Fibroblast of peridontal ligament (primary cell): ENCODE measurements around the gene NKD1.

Experiments
- DNase-seq: peaks from one replicate; pipeline ENCODE4 v3.0.0-alpha.2; 2010; ENCODE audit errors: extremely low read depth

The NKD1 gene

DNA sequence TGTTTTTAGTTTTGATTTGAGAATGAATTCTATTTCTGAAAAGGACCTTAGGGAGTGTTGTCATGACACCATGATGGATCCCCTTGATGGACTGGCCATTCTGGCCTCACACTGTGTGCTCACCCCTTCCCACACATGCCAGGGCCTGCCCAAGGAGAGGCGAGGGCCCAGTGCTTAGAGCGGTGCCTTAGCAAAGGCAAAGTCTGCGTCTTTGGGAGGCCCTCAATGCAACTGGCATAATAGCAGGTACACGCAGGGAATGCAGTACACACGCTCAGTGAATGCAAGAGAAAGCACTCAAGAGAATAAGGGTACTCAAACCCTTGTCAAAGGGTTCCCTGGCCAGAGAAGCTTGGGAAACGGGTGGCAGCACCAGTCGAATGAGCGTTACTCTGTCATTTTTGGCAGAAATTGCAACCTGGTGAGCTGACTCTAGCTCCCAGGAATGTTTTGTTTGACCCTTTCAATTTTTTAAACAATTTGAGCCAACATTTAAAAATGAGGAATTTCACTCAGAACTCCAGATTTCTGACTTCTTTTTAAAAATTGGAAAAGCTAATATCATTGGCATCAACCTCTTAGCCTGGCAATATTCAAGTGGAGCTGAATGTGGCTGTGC lies 32.1 kb downstream of the NKD1 start:
- no peak for DNase-seq

DNA sequence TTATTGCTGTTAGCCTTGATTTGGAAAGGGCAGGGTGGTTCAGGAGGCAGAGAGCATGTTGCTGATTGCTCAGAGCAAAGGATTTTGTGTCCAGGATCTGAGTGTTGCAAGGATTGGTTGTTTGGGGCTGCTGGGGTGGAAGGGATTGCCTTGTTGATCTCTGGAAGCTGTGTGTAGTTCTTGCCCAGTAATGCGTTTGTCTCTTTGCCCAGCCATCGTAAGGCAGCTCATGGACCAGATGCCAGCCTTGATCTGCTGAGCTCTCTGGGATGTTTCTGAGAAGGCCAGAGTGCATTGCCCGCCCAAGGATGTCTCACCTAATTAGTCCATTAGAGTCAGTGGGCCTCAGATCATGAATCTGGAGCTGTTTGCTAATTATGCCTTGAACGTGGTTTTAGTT lies 33.6 kb downstream of the NKD1 start:
- no peak for DNase-seq

DNA sequence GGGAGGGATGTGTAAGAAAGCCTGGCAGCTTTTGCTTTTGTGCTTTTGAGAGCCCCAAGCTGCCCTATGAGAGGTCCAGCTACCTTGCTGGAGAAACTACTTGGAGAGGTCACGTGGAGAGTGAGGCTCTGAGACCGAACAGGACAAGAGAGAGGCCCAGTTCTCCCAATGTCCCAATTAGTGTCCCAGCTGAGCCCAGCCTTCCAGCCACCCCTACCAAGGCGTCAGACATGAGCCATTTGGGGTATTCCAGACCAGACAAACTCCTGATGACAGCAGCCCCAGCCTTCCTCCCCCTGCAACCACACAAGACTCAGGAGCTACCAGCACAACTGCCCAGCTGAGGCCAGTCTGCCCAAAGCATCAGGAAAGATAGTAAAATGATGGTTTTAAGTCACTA lies 35.0 kb downstream of the NKD1 start:
- DNase-seq: no peak

DNA sequence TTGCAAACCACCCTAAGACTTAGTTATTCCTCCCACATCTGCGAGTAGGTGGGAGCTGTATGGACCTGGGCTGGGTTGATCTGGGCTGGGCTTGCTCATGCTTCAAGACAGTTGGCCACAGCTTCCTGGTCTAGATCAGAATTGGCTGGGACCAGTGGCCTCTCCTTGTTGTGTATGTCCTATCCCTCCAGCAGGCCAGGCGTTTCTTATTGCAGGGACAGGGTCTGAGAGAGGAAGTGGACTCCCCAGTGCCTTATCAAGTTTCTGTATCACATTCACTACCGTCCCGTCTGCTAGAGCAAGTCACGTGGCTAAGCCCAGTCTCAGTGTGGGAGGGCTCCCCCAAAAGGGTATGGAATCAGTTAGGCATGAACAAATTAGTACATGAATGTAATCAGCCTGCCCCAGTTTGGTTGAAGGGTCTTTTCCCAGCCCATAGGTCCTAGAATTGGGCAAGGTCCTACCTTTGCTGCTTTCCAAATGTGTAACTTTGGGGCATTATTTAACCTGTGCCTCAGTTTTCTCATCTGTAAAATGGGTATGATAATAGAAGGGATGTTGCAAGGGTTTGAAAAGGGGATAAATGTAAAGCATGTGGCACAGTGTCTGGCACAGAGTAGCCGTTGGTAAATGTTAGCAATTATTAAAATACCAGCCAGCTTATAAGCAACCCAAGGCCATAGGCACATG lies 36.0 kb downstream of the NKD1 start:
- DNase-seq: no peak

DNA sequence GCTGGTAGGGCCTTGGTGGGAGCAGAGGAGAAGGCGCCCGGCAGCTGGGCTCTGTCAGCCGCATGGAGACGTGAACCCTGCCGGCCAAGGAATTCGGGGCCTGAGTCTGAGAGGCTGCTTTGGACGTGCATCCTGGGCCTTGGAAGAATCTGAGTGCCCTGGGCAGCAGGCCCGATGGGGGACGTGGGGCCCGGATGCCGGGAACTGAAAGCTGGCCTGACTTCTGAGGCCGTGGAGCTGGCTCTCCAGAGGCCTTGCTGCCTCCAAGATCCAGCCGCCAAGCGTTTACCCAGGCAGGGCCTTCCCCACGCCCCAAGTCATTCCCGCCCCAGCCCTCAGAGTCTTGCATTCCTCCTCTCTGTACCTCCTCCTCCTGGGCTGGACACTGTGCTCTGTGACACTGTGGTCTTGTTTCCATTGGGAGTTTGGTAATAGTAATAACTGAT lies 37.2 kb downstream of the NKD1 start:
- peak; percentile 18 for DNase-seq

DNA sequence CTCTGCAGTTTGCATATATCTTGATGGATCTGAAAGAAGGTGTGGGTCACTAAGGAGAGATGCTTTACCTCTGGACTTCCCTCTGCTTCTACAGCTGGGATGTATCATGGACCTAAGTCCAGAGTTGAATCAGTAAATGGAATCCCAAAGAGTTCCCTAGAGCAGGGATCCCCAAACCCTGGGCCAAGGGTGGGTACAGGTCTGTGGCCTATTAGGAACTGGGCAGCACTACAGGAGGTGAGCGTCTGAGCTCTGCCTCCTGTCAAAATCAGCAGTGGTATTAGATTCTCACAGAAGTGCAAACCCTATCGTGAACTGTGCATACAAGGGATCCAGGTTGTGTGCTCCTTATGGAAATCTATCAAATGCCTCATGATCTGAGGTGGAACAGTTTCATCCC lies 39.3 kb downstream of the NKD1 start:
- no peak for DNase-seq

DNA sequence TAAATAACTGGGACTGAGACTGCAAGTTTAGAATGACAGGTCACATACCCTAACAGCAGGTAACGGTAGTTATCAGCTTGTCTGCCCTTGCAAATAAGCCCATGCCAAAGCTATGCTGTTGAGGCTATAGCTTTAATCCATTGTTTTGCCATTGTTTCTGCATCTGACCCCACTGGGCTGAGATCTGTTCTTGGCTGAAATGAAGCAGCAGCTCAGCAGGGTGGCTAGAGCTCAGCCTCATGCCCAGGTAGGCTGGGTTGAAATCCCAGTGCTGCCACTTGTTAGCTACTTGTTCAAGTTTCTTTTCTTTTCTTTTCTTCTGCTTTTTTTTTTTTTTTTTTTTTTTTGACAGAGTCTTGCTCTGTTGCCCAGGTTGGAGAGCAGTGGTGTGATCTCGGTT lies 40.1 kb downstream of the NKD1 start:
- no peak for DNase-seq

DNA sequence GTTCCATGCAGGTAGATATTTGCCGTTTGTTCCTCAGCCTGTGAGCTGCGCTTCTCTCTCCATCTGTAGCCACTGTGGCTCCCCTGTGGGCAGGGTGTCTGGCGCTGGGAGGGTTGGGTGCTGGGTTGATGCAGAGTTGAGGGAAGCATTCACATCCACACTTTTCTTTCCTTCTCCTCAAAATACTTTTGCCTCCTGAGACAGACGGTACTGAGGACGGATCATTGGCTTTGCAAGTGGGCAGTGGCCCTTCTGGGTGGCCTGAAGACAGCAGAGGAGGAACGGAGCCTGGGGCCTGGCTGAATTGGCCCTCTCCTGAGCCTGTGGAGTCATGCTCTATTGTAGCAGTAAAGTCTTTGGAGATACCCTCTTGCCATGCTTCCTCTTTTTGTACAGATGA lies 43.0 kb downstream of the NKD1 start:
- no peak for DNase-seq

DNA sequence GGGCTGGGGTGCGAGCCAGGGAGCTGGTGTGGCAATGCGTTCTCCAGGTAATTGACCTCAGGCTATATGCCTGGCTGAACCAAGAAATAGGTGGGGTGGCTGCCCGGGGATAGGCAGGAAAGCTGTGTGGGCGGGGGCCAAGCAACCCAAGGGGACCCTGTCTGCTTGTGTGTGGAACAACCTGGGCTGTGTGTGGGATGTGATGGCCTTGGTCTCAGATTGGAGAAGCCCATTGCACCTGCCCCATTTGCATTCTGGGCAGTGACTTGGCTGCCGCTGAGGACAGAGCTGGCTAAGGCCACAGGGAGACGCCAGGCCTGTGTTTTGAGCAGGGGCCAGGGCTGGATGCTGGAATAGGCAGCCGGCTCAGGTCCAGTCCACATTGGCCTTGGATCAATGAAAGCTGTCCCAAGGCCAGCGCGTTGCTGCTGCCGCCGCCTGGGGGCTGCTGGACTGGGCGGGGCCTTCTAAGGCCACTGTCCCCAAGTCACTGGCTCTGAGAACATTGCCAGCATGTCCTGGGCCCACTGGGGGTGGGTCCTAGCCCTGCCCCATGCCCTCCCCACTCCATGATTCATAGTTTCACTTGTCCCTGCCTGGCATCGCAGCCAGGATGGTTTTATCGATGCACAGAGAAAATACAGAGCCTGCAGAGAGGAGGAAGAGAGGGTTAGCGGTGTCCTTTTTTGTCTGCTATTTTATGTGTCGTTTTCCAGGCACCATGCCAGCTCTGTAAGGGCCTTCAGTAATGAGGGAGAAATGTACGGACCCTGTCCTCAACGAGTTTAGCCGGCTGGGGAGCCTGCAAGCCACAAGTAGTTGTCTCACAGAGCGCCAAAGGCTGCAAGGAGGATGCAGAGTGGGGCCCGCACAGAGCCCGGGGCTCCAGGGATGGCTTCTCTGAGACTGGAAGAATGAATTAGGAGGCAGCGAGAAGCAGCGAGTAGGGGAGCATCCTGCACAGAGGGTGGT lies 43.9 kb downstream of the NKD1 start:
- DNase-seq: no peak

DNA sequence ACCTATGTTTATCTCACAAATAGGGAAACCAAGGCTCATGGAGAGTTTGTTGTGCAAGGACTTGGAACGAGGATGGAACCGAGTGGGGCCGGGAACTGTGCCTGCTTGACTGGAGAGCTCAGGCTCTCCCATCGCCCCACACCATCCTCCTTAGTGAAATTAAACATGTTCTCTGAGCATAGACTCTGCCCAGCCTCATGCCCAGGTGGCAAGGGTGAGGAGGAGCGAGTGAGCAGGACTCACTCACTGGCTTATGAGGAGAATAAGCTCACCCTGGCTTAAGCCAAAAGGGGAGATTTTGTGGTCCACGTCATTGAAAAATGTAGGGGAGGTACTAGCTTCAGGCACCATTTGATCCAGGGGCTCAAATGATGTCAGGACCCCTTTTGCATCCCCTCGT lies 44.8 kb downstream of the NKD1 start:
- DNase-seq: no peak

DNA sequence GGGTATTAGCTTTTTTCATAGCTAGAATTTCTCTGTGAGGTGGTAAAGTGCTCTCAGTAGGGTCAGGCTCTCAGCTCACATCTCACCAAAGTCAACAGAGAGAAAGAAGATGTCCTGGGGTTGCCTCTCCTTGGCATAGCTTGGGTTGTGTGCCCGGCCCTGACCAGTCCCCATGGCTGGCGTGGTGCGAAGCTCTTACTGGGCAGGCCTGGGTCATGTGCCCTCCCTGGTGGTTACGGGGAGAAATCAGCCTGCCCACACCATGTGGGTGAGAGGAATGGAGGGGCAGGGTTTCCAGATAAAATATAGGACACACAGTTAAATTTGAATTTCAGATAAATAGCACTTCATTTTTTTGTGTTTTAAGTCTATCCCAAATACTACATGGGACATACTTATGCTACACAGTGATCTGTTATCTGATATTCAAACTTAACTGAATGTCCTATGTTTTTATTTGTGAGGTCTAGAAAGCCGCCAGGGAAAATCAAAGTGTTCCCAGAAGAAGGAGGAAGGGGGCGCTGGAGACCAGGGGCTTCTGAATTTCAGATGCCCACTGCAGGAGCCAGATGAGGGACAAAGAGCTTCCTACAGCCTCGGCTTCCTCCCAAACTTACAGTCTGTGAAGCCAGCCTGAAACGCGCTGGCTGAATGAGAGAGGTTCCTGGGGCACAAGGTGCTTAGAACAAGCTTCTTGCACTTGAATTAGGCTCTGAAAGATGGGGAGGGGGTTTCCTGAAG lies 45.4 kb downstream of the NKD1 start:
- peak; percentile 6 for DNase-seq

DNA sequence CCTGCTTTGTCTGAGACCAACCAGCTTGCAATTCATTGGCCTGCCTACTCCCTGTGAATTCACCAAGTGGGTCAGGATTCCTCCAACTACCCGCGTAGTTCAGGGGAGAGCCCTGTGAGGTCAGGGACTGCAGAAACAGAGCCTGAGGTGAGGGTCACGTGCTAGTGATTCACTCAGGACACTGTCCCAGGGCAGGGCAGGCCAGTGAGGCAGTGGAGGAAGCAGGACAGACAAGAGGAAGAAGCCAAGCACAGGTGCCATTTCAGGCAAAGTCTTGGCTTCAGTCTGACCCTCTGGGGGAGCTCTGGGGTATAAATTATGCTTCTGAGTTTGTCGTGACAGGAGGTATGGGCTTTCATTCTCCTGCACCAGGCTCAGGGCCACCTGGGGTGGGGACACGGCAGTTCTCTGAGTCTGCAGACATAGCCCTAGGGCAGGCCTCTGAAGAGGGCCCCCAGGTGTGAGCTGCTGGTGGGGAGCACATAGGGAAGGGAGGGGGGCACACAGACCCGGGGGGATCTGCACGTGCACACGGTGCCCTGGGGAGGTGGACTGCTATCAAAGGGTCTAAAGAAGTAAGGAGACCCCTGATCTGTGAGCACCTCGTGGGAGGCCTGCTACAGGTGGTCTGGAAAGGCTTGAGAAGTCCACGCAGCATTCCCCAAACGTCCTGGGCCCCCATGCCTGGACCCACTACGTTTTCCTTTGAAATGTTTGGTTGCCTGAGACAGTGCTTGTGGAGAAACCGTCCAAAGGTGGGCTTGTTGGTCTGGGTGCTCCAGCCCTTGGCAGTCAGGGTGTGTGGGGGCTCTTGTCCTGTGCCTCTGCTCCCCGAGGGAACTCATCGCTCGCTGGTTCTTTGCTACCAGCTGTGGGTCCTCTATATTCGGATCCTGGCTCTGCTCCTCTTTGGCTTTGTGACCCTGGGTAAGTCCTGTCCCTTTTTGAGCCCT lies 46.4 kb downstream of the NKD1 start:
- no peak for DNase-seq

DNA sequence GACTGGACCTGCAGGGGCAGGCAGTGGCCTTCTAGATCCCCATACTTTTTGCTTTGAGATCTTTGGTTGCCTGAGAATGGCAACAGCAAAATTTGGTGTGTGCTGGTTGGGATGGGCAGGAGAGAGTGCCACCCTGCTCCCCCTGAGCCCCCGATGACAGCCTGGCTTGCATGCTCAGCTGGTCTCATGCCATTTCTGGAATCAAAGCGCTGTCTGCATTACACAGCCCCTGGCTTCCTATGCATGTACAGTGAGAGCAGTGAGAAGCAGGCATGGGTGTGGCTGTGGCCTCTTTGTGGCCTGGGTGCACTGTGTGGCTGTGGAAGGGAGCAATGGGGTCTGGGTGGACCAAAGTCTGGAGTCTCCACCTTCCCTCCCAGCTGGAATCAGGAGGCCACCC lies 47.7 kb downstream of the NKD1 start:
- DNase-seq: no peak

DNA sequence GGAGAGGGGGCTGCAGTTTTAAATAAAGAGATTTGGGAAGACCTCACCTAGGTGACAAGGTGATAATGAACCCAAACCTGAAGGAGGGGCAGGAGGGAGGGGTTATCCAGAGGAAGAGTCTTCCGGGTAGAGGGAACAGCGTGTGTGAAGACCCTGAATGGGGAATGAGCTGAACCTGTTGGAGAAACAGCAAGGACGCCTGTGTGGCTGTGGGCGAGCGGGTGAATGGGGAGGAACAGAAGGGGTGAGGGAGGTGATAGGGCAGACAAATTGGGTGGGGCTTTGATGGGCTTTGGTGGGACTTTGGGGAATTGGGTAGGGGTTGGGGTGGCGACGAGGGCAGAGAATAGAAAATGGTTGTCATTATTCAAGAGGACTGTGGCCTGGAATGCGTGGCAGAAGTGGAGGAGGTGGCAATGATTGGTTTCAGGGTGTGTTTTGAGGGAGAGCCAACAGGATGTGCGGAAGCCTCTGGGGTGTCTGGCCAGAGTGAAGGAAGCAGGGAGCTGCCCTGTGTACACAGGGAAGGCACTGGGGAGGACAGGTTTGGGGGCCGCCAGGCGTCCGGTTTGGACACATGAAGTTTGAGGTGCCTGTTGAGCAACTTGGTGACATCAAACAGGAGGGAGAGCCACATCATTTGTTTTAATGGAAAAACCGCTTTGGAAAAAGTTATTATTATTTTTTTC lies 48.7 kb downstream of the NKD1 start:
- no peak for DNase-seq

DNA sequence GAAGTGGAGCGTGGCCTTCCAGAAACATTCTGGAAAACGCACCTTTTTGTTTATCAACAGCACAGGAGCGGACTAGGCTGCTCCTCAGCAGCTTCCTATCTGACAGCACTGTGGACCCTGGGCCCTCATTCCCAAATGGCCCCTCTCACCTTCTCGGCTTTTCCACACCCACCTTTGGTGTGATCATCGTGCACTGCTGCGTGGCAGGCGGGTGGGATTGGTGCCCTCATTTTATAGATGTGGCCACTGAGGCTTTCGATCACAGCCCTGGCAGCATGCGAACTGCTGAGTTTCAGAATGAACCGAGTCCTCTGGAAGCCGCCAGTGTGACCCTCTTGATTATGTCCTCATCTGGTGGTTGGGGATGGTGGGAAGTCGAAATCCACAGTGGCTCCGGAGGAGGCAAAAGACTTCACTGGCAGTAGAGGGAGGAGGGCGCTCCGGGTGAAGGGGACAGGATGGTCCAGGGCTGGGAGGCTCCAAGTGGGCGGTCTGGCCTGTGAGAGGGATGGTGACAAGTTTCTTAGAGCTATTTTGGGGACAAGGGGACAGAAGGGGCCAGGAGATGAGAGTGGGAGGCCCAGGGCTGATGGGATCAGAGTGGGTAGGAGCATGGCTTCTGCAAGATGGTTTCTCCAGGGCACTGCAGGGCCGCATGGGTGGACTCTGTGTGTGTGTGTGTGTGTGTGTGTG lies 49.5 kb downstream of the NKD1 start:
- DNase-seq: no peak

DNA sequence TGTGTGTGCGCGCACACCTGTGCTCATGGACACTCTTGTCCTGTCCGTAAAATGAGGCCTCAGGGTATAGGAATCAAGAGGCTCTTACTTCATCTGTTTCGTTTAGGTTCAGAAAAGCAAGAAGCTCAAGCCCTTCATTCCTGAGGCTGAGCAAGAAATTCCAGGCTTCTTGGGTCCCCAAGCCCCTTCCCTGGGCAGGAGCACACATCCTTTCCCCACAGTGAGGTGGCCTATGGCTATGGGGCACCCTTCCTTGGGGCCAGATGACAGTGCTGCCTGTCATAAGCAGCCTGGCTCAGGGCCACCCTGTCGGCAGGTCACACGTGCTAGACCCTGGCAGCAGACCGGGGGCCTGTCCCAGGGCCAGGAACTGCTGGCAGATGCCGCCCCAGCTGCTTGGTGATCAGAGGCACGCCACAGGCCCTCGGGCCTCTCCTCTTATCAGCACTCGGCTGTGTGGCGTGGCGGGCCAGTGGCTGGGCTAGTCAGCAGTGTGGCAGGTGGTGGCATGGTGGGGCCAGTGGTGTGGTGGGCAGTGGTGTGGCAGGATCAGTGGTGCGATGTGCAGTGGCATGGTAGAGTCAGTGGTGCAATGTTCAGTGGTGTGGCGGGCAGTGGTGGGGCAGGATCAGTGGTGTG lies 50.2 kb downstream of the NKD1 start:
- no peak for DNase-seq

DNA sequence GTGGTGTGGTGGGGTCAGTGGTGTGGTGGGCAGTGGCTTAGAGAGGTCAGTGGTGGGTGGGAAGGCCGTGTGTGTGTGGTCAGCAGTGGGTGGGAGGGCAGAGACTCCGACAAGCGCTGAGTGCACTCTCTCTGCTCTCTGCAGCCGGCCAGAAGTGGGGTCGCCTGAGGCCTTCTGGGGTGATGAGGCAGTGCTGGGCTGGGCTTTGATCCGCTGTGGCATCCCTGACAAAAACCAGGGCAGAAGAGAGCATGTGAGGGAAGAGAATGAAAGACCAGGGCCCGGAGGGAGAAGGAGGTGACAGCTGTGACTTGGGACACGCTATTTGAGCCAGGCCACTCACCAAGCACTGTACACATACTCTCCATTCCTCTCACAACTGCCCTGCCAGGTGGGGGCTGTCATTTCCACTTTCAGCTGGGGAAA lies 50.8 kb downstream of the NKD1 start:
- no peak for DNase-seq

DNA sequence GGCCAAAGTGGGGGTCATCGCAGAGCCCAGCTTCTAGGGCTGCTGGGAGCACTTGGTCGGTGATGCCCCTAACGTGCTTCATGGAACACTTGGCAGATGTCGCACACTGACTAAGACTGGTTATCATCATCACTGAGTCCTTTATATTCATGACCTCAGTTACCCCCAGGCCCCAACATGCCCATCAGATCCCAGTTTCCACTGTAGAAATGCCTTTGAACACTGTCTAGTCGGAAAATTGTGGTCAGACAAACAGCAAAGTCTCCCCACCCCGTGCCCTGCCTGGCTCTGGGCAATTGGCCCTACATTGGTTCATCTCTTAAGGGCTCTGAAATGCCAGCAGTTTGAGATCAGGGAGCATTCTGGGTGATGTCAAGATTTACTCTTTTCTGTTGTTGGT lies 51.3 kb downstream of the NKD1 start:
- DNase-seq: no peak
